K562 (cell line): ENCODE data around the gene PRCC. TPM values are rescaled to one million over a fixed set of nuclear protein-coding genes. Genes with fewer than 3 reads are reported as not detected.

Experiments used
- ATAC-seq: fragments of 200-7000 bp; cut with Tn5 transposase; 3 replicates; pipeline ENCODE4 v1.9.1; 2020; ENCODE audit warnings: moderate library complexity
- BruUV-seq: library from RNA; stranded (reverse); fragments of 400-500 nt; replicated peaks from 2 replicates; lab custom pipeline; 2021; lab: Mats Ljungman, UMichigan
- CTCF ChIA-PET: fragments of 300-600 bp; formaldehyde crosslinking; extraction: SDS; loops from one replicate; lab custom pipeline; 2021; ENCODE audit warnings: low intra/inter-chr PET ratio; lab: Yijun Ruan, JAX
- POLR2A ChIA-PET: fragments of 300-600, 350-650 bp; sonication (Branson Sonifier 250); formaldehyde crosslinking; extraction: SDS; loops from one replicate; lab custom pipeline; 2021; ENCODE audit warnings: antibody characterized with exemption, inconsistent platforms; lab: Yijun Ruan, JAX
- DNase-seq, 4 experiments: peaks; one replicate each; pipeline versions ENCODE4 v3.0.0 to v3.0.0-alpha.2; 2011 to 2018; ENCODE audit warnings: low spot score in 3 of 4, mixed read lengths in 3 of 4; ENCODE audit errors: extremely low read depth in 1 of 4
- FAIRE-seq: peaks from 2 replicates; lab custom pipeline; 2011; peaks lifted over from hg19 to GRCh38; lab: Jason Lieb, UNC
- H2AFZ ChIP-seq: 2 replicates; pipeline ENCODE4 v1.6.0; 2011; ENCODE audit warnings: low read depth, low read length, control low read depth, inconsistent platforms
- H3K27ac ChIP-seq: fragments of 200-600 bp; 3 replicates; pipeline ENCODE4 v1.8.0; 2011; ENCODE audit warnings: low read depth, mild to moderate bottlenecking, control low read depth, inconsistent platforms, low read length, moderate library complexity, mixed read lengths; ENCODE audit errors: extremely low read depth
- H3K27me3 ChIP-seq, 2 experiments: fragments of 300-600 bp in 1 of 2; 2 replicates in 1 of 2; 3 replicates in 1 of 2; pipeline versions ENCODE4 v1.6.0 to v1.8.0; 2011; ENCODE audit warnings: inconsistent platforms in 2 of 2, low read length in 2 of 2, mild to moderate bottlenecking in 1 of 2, mixed read lengths in 1 of 2, moderate library complexity in 1 of 2; ENCODE audit not compliant: control insufficient read depth in 2 of 2, insufficient read depth in 2 of 2
- H3K36me3 ChIP-seq: fragments of 300-600 bp; 3 replicates; pipeline ENCODE4 v1.8.0; 2011; ENCODE audit warnings: mild to moderate bottlenecking, low read length, inconsistent platforms; ENCODE audit not compliant: control insufficient read depth, insufficient read depth
- H3K4me1 ChIP-seq, 2 experiments: fragments of 200-600 bp in 1 of 2; replicated peaks in 1 of 2; 2 replicates in 1 of 2; 3 replicates in 1 of 2; pipeline versions ENCODE4 v1.5.1 to v1.8.0; 2011; ENCODE audit warnings: inconsistent platforms in 2 of 2, low read length in 2 of 2, mild to moderate bottlenecking in 1 of 2, mixed read lengths in 1 of 2, moderate library complexity in 1 of 2; ENCODE audit not compliant: control insufficient read depth in 2 of 2, insufficient read depth in 2 of 2
- H3K4me2 ChIP-seq: 2 replicates; pipeline ENCODE4 v1.6.1; 2011; ENCODE audit warnings: low read length, control low read depth, inconsistent platforms, mixed read lengths; ENCODE audit not compliant: insufficient read depth
- H3K4me3 ChIP-seq: fragments of 200-600 bp; sonication (generic), shearing (Covaris generic); 2 replicates; pipeline ENCODE4 v1.5.1; 2016; ENCODE audit warnings: control low read depth, inconsistent platforms
- H3K79me2 ChIP-seq: fragments of 200-600 bp; 3 replicates; pipeline ENCODE4 v1.8.0; 2011; ENCODE audit warnings: low read length, inconsistent platforms; ENCODE audit not compliant: control insufficient read depth, insufficient read depth
- H3K9ac ChIP-seq, 2 experiments: 2 replicates each; pipeline versions ENCODE4 v1.6.0 to v1.6.1; 2011; ENCODE audit warnings: low read depth in 2 of 2, low read length in 2 of 2, control low read depth in 1 of 2, inconsistent platforms in 1 of 2, mild to moderate bottlenecking in 1 of 2, mixed read lengths in 1 of 2; ENCODE audit not compliant: insufficient read depth in 1 of 2
- H3K9me1 ChIP-seq: one replicate; pipeline ENCODE4 v1.6.0; 2011; ENCODE audit warnings: inconsistent platforms, mild to moderate bottlenecking, low read length, moderate library complexity; ENCODE audit not compliant: control insufficient read depth, insufficient read depth
- H3K9me3 ChIP-seq: replicated peaks from 2 replicates; pipeline ENCODE4 v1.5.1; 2011; ENCODE audit warnings: low read depth, low read length, inconsistent platforms; ENCODE audit not compliant: control insufficient read depth, insufficient read depth
- H4K20me1 ChIP-seq: replicated peaks from 2 replicates; pipeline ENCODE4 v1.6.1; 2011; ENCODE audit warnings: low read length, inconsistent platforms, mixed read lengths; ENCODE audit not compliant: control insufficient read depth, insufficient read depth
- ARID3B ChIP-seq: fragments of 250-450 bp; sonication (Bioruptor Pico); IDR thresholded peaks from 2 replicates; pipeline ENCODE4 v1.4.0; 2020; ENCODE audit warnings: borderline replicate concordance
- NR2F6 ChIP-seq: fragments of 450-650 bp; formaldehyde crosslinking; IDR thresholded peaks from 2 replicates; pipeline ENCODE4 v1.4.0; 2020; ENCODE audit warnings: mild to moderate bottlenecking
- OTX1 ChIP-seq: fragments of 450-650 bp; formaldehyde crosslinking; IDR thresholded peaks from 2 replicates; pipeline ENCODE4 v1.4.0; 2022; ENCODE audit warnings: mild to moderate bottlenecking
- whole genome bisulfite sequencing: fragments of 100-300 bp; shearing (Covaris generic); methylation state at CpG from one replicate; pipeline ENCODE4 v1.1.6; 2016; ENCODE audit warnings: low coverage, mixed read lengths; ENCODE audit not compliant: insufficient coverage; ENCODE audit errors: missing lambda C conversion rate; 5-methylcytosine and 5-hydroxymethylcytosine counted together
- in situ Hi-C: fragments of 300-500 bp; cut with MboI; formaldehyde crosslinking; loops from 4 replicates; pipeline ENCODE4 v1.15.0; 2018; ENCODE audit warnings: inconsistent platforms, mixed read lengths
- intact Hi-C: fragments of 100-400 bp; cut with micrococcal nuclease; formaldehyde crosslinking; loops from 2 replicates; pipeline ENCODE4 v1.14.2; 2022
- polyA plus RNA-seq, 8 experiments: library from polyadenylated mRNA; depleted of rRNA in 4 of 8; stranded (reverse) in 5 of 8; unstranded in 3 of 8; fragments of >200 nt; fragmentation: Nextera tagmentation in 2 of 8; fragmentation: Illumina TruSeq in 1 of 8; extraction: Ambion mirVana in 2 of 8; extraction: Trizol in 1 of 8; gene quantifications; 2 replicates each; pipeline versions ENCODE4 v1.2.1 to v1.2.3, GENCODE V29; 2011 to 2014; ENCODE audit warnings: inconsistent platforms in 1 of 8, missing spikeins in 1 of 8
- total RNA-seq, 7 experiments: library from RNA; depleted of rRNA in 6 of 7; stranded (reverse); fragments of >200 nt in 6 of 7; fragmentation: Illumina TruSeq in 2 of 7; extraction: Trizol in 2 of 7; gene quantifications; 2 replicates each; pipeline versions ENCODE4 v1.2.1 to v1.2.3, GENCODE V29; 2011 to 2021; ENCODE audit warnings: low replicate concordance in 1 of 7

PRCC gene
- total and polyA plus RNA-seq, 9 of the 15 experiments (the other 6 are each of a cell fraction or from before 2014, with no cell fraction given): 23.9 to 201 (median 41.1) TPM

DNA sequence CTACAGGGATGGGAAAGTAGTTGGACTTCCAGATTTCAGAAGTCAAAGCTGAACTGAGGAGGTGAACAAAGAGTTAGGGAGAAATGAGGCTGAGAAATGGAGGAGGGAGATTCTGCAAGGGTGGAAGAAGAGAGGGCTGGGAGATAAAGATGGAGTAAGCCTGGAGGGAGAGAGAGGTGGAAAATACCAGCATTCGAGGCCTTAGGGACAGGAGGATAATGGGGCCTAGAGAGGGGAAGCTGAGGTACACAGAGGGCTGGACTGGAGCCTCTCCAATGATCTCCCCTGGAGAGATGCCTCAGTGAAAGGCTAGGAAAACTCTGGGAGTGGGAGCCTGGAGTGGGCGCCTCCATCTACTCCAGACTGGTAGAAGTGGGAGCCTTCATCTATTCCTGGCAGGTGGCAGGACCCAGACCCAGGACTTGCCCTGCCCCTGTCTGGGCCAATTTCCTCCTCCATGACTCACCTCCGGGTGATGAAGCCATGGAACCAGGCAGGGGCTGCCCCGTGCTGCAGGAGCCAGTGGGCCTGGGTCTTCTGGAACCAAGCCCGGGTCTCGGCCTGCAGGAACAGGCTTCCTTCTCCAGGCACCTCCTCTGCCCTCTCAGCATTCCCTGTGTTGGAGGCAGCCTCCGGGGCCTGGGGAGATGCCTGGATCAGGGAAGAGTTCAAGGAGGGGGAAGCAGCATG, 47.4 kb downstream of the PRCC start:
- Histone ChIP-seq H3K27me3 (no peaks in the 10 kb centered on the region), H3K4me2 (peak overlapping the region; percentile 83), H3K9me1 (no peaks in the 10 kb centered on the region), H2AFZ (peak overlapping the region; percentile 94), H3K36me3 (peaks cover 16% of the 10 kb centered on the region; the same call in 2 of the 3 replicates), H3K4me1 (peaks cover 50 to 65% of the 10 kb centered on the region in 2 experiments), H3K9me3 (no peaks in the 10 kb centered on the region), H3K27ac (peak overlapping the region; percentile 86; the same call in 2 of the 3 replicates), H3K9ac (peak overlapping the region; percentile 83 to 96), H3K79me2 (peaks cover 22% of the 10 kb centered on the region), H3K4me3 (no peak overlapping the region), H4K20me1 (no peaks in the 10 kb centered on the region)
- BruUV-seq: TSS peak; percentile 35
- ChIA-PET CTCF (interaction anchor here (0.6 kb wide), 1 partner anchor 46 kb away, joined by 3 read pairs; the partner anchor contains the start of gene NTRK1), POLR2A (interaction anchor here (0.6 to 1.3 kb wide), 3 partner anchors 23 to 115 kb away, joined by 3 to 5 read pairs (median 3); no protein-coding TSS in a partner anchor)
- TF ChIP-seq NR2F6 (CRISPR knock-in tag) (no peak), OTX1 (CRISPR knock-in tag) (0 out of 2 replicates have a peak, but pooled peaks have one; percentile 14), ARID3B (CRISPR knock-in tag) (no peak)
- WGBS: 77% methylated on average over 6 of the region's 7 CpGs
- intact Hi-C loops: no loop called here
- in situ Hi-C loops: no loop called here
- FAIRE-seq (no peak), DNase-seq (no peak), ATAC-seq (no peak)
